ENCODE data around the gene ETV3.

The ETV3 gene

DNA sequence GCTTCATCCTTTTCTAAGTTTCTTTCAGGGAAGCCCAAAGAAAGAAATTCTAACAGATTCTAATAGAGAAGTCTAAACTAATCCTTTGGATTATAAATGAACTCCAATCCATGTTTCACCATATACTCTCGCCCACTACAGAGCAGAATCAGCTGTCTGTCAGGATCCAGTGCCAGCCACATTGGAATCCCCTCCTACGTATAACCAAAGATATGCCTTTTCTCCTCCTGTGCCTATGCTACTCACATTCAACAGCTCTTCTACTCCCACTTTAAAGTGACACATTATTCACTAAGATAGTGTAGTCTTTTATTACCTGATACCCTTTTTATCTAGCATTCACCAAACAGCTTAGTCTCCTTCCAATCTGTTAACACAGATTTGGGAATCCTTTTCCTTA, 3.1 kb downstream of the ETV3 start:
- Histone ChIP-seq H3F3A (ENCODE audit: control insufficient read depth, insufficient read depth) (peaks cover 16% of the 10 kb centered on the region), H3K4me1 (ENCODE audit: control insufficient read depth, low read length) (peaks cover 19% of the 10 kb centered on the region), H3K79me2 (ENCODE audit: control insufficient read depth, low read length) (peaks cover 31% of the 10 kb centered on the region), H3K36me3 (ENCODE audit: control insufficient read depth, low read length) (peaks cover 69% of the 10 kb centered on the region), H3K9me2 (replicated peaks; ENCODE audit: control insufficient read depth, low read length) (no peaks in the 10 kb centered on the region), H3K4me2 (ENCODE audit: low read length) (no peak overlapping the region), H3K27ac (ENCODE audit: low read depth, low read length) (no peak overlapping the region), H3K9me3 (ENCODE audit: control insufficient read depth, insufficient read depth, low read length) (no peaks in the 10 kb centered on the region), H4K20me1 (ENCODE audit: control insufficient read depth, insufficient read depth, low read depth, low read length) (peaks cover 12% of the 10 kb centered on the region; the same call in 1 of the 2 replicates), H3K27me3 (ENCODE audit: control insufficient read depth, low read length) (no peaks in the 10 kb centered on the region), H3K4me3 (ENCODE audit: low read length) (no peak overlapping the region)
- TF ChIP-seq, protein P1, sequence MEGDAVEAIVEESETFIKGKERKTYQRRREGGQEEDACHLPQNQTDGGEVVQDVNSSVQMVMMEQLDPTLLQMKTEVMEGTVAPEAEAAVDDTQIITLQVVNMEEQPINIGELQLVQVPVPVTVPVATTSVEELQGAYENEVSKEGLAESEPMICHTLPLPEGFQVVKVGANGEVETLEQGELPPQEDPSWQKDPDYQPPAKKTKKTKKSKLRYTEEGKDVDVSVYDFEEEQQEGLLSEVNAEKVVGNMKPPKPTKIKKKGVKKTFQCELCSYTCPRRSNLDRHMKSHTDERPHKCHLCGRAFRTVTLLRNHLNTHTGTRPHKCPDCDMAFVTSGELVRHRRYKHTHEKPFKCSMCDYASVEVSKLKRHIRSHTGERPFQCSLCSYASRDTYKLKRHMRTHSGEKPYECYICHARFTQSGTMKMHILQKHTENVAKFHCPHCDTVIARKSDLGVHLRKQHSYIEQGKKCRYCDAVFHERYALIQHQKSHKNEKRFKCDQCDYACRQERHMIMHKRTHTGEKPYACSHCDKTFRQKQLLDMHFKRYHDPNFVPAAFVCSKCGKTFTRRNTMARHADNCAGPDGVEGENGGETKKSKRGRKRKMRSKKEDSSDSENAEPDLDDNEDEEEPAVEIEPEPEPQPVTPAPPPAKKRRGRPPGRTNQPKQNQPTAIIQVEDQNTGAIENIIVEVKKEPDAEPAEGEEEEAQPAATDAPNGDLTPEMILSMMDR (IDR thresholded peaks at IDR 0.05; ENCODE audit: low read depth, low read length, poor library complexity, severe bottlenecking), result no peak
- TF ChIP-seq EZH2phosphoT487 (IDR thresholded peaks at IDR 0.05; ENCODE audit: borderline replicate concordance, low read length), result no peak

DNA sequence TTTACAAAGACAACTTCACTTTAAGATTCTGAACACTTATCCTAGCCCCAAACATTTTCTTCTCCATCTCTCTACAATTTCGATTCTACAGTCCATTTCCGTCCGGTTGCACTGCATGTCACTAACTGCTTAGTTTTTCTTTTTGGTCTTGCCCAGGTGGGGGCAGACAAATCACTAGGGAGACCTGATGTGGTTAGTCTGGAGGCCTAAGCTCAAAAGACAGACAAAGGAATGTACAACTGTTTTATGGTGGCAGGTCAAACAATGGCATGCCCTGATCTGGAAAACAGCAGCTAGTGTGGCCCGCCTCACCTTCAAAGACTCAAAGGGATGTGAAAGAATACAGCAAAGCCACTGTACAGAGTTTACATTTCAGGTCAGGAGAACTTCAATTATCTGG, 3.8 kb downstream of the ETV3 start:
- H3K4me2 ChIP-seq (ENCODE audit: low read length), result no peak overlapping the region
- peaks cover 9% of the 10 kb centered on the region for H3F3A ChIP-seq (ENCODE audit: control insufficient read depth, insufficient read depth)

DNA sequence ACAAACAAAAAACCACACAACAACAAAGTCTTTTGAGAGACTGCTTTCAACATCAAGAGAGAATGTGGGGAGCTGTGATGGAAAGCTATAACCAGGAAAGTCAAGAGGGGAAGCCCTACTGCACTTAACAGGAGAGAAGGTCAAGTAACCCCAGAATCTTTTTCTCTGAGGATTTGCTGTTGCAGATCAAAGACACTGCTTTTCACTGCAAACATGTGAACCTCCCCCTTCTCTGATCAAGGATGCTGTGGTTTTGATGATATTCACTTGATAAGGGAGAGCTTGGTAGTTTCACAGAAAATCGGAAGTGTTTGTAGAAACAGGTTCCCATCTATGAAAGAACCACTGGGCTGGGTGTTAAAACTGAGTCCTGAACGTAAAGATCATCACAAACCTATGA, 4.8 kb downstream of the ETV3 start:
- H3K4me1 ChIP-seq (ENCODE audit: control insufficient read depth, low read length), result peaks cover 12% of the 10 kb centered on the region
- H3K27ac ChIP-seq (ENCODE audit: low read depth, low read length), result no peak overlapping the region
- no peaks in the 10 kb centered on the region for H3K9me2 ChIP-seq (replicated peaks; ENCODE audit: control insufficient read depth, low read length)
- H3K27me3 ChIP-seq (ENCODE audit: control insufficient read depth, low read length), result no peaks in the 10 kb centered on the region
- H3K4me3 ChIP-seq (ENCODE audit: low read length), result no peak overlapping the region
- peaks cover 12% of the 10 kb centered on the region; the same call in 1 of the 2 replicates for H4K20me1 ChIP-seq (ENCODE audit: control insufficient read depth, insufficient read depth, low read depth, low read length)
- H3K79me2 ChIP-seq (ENCODE audit: control insufficient read depth, low read length), result peaks cover 31% of the 10 kb centered on the region
- no peak overlapping the region for H3K4me2 ChIP-seq (ENCODE audit: low read length)
- no peaks in the 10 kb centered on the region for H3K9me3 ChIP-seq (ENCODE audit: control insufficient read depth, insufficient read depth, low read length)
- TF ChIP-seq, protein P1 (IDR thresholded peaks at IDR 0.05; ENCODE audit: low read depth, low read length, poor library complexity, severe bottlenecking), result no peak
- no peak for TF ChIP-seq EZH2phosphoT487 (IDR thresholded peaks at IDR 0.05; ENCODE audit: borderline replicate concordance, low read length)
- H3K36me3 ChIP-seq (ENCODE audit: control insufficient read depth, low read length), result peaks cover 77% of the 10 kb centered on the region
- 0 out of 2 replicates have a peak, but pooled peaks cover 2% of the 10 kb centered on the region for H3F3A ChIP-seq (ENCODE audit: control insufficient read depth, insufficient read depth)

More for the DNA sequence above, 3.8 kb downstream of the ETV3 start:
- Histone ChIP-seq H4K20me1 (ENCODE audit: control insufficient read depth, insufficient read depth, low read depth, low read length) (peaks cover 12% of the 10 kb centered on the region; the same call in 1 of the 2 replicates), H3K27me3 (ENCODE audit: control insufficient read depth, low read length) (no peaks in the 10 kb centered on the region), H3K79me2 (ENCODE audit: control insufficient read depth, low read length) (peaks cover 31% of the 10 kb centered on the region), H3K9me3 (ENCODE audit: control insufficient read depth, insufficient read depth, low read length) (no peaks in the 10 kb centered on the region), H3K4me1 (ENCODE audit: control insufficient read depth, low read length) (peaks cover 19% of the 10 kb centered on the region), H3K4me3 (ENCODE audit: low read length) (no peak overlapping the region), H3K9me2 (replicated peaks; ENCODE audit: control insufficient read depth, low read length) (no peaks in the 10 kb centered on the region), H3K36me3 (ENCODE audit: control insufficient read depth, low read length) (peaks cover 70% of the 10 kb centered on the region), H3K27ac (ENCODE audit: low read depth, low read length) (no peak overlapping the region)
- TF ChIP-seq EZH2phosphoT487 (IDR thresholded peaks at IDR 0.05; ENCODE audit: borderline replicate concordance, low read length), result no peak
- TF ChIP-seq, protein P1 (IDR thresholded peaks at IDR 0.05; ENCODE audit: low read depth, low read length, poor library complexity, severe bottlenecking), result no peak
